Progenitor cell of endocrine pancreas (in vitro differentiated cells): Measurements from ENCODE around the gene CLIC5. TPM values are rescaled to one million over a fixed set of nuclear protein-coding genes. Genes with fewer than 3 reads are reported as not detected.
"Not testable (repeated sequence)": the region's sequence is repeated elsewhere in the genome, so short reads cannot be mapped to it uniquely, and the experiment has no call there.

Experiments
- DNase-seq: peaks from one replicate; pipeline ENCODE4 v3.0.0; 2021; ENCODE audit warnings: low spot score; ENCODE audit not compliant: unreplicated experiment
- H3K27ac Mint-ChIP-seq: 2 replicates; pipeline ENCODE4 v1.8.0; 2021; ENCODE audit warnings: mild to moderate bottlenecking, moderate library complexity, mixed read lengths
- H3K27me3 Mint-ChIP-seq: 2 replicates; pipeline ENCODE4 v1.8.0; 2021; ENCODE audit warnings: mixed read lengths
- H3K36me3 Mint-ChIP-seq: 2 replicates; pipeline ENCODE4 v1.8.0; 2022; ENCODE audit warnings: mixed read lengths; ENCODE audit not compliant: insufficient read depth
- H3K4me1 Mint-ChIP-seq: 2 replicates; pipeline ENCODE4 v1.8.0; 2021; ENCODE audit warnings: low read depth, mixed read lengths
- H3K4me3 Mint-ChIP-seq: 2 replicates; pipeline ENCODE4 v1.8.0; 2021; ENCODE audit warnings: low read depth, mild to moderate bottlenecking, moderate library complexity, mixed read lengths
- H3K9me3 Mint-ChIP-seq: 2 replicates; pipeline ENCODE4 v1.8.0; 2021; ENCODE audit warnings: low read depth, mixed read lengths
- total RNA-seq: library from RNA; stranded (reverse); gene quantifications from 2 replicates; pipeline ENCODE4 v1.2.1, GENCODE V29; 2021
- TF ChIP-seq, protein P1 (sequence below): fragments of 200-600 bp; sonication (generic); IDR thresholded peaks from one replicate; pipeline ENCODE4 v1.5.0; 2021; ENCODE audit warnings: antibody characterized with exemption, mild to moderate bottlenecking; ENCODE audit not compliant: unreplicated experiment

CLIC5 gene
- total RNA-seq, 1 donor from 2014 or later: 35.9 TPM

DNA sequence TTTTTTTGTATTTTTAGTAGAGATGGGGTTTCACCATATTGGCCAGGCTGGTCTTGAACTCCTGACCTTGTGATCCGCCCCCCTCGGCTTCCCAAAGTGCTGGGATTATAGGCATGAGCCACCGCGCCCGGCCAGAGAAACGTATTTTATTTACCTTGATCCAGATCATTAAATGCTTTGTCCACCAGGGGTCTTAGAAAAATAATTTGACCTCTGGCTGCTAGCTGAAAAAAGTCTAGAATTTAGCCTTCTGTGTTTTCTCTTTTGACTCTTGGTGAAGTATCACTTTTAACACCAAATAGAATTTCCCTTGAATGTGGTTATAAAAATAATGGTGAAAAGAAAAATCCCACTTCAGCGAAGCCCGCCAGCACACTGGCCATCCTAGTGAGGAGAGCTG, 89.2 kb downstream of the CLIC5 start:
- TF ChIP-seq, protein P1, sequence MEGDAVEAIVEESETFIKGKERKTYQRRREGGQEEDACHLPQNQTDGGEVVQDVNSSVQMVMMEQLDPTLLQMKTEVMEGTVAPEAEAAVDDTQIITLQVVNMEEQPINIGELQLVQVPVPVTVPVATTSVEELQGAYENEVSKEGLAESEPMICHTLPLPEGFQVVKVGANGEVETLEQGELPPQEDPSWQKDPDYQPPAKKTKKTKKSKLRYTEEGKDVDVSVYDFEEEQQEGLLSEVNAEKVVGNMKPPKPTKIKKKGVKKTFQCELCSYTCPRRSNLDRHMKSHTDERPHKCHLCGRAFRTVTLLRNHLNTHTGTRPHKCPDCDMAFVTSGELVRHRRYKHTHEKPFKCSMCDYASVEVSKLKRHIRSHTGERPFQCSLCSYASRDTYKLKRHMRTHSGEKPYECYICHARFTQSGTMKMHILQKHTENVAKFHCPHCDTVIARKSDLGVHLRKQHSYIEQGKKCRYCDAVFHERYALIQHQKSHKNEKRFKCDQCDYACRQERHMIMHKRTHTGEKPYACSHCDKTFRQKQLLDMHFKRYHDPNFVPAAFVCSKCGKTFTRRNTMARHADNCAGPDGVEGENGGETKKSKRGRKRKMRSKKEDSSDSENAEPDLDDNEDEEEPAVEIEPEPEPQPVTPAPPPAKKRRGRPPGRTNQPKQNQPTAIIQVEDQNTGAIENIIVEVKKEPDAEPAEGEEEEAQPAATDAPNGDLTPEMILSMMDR: peak; percentile 33
- not testable (repeated sequence) for H3K4me3 Mint-ChIP-seq, H3K27me3 Mint-ChIP-seq, DNase-seq, H3K36me3 Mint-ChIP-seq, H3K27ac Mint-ChIP-seq, H3K9me3 Mint-ChIP-seq
- peaks cover 14% of the 10 kb centered on the region for H3K4me1 Mint-ChIP-seq

DNA sequence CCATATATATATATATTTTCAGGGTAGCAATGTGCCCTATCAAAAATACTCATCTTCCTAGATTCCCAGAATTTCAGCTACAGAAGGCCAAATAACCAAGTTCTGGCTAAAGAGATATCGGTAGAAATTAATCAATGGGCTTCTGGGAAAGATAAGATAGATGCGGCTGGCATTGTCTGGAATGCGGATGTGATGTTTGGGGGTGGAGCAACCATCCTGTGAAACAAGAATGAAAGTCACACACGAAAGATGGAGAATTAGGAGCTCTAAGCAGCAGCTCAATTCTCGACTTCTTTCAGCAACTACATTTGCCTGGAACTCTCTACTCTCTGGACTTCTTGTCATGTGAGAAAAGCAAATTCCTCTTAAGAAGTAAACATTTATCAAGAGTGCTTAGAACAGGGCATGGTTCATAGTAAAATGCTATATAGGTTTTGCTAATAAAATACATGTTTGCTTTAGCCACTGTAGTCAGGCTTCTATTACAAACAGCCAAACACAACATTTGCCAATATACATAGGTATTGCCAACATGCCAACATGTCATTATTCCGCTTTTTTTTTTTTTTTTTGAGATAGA, 90.8 kb downstream of the CLIC5 start:
- Mint-ChIP-seq H3K4me1 (peaks cover 11% of the 10 kb centered on the region), H3K36me3 (no peaks in the 10 kb centered on the region), H3K9me3 (no peaks in the 10 kb centered on the region), H3K27me3 (no peaks in the 10 kb centered on the region), H3K27ac (no peak overlapping the region), H3K4me3 (no peak overlapping the region)
- DNase-seq: no peak
- TF ChIP-seq, protein P1: no peak

DNA sequence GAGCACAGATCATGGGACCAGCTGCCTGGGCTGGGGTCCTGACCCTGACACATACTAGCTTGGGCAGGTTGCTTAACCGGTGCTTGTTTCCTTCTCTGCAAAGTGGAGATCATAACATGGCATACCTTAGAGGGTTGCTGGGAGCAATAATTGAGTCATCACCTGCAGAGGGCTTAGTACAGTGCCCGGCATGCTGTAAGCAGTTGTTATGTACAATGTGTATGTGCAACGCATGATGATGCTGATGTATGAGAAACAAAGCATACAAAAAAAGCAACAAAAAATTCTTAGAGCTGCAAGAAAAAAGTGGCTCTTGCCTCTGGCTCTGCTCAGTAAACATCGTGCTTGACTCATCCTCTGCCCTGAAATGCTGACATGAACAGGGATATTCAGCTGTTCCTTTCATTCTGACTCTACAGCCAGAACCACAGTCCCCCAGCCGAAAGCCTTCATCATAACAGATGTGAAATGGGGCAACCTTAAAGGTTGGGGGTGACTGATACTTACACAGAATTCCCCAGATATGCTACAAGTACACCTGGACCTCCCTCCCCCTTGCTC, 91.7 kb downstream of the CLIC5 start:
- TF ChIP-seq, protein P1: no peak
- H3K4me1 Mint-ChIP-seq: peaks cover 13% of the 10 kb centered on the region
- no peak overlapping the region for H3K27ac Mint-ChIP-seq
- no peaks in the 10 kb centered on the region for H3K36me3 Mint-ChIP-seq
- DNase-seq: no peak
- no peak overlapping the region for H3K4me3 Mint-ChIP-seq
- no peaks in the 10 kb centered on the region for H3K9me3 Mint-ChIP-seq
- no peaks in the 10 kb centered on the region for H3K27me3 Mint-ChIP-seq

DNA sequence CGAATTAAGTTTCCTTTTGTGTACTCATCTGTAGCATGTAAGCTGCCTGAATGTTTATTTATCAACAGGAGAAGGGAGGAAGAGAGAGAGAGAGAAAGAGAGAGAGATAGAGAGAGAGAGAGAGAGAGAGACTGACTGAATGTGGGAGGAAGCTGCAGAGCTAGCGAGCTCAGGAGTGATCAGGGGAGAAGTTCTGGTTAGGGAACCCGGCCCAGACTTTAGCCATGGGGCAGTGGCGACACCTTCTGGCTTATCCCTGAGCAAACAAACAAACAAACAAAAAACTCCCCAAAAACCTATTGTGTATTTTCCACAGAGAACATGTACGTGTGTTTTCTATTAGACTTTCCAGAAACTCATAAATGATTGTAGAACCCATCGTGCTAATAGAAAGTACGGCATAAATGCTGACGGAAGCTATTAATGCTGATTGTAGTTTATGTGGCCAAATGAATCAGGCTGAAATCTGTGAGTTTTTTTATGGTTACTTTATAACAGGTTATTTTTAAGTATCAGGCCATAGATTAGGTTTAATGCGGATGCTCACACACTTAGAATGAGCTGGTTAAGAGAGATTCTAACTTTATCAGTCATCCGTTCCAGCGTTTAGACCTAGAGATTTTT, 92.8 kb downstream of the CLIC5 start:
- Mint-ChIP-seq H3K9me3 (no peaks in the 10 kb centered on the region), H3K27ac (no peak overlapping the region), H3K4me3 (no peak overlapping the region), H3K27me3 (no peaks in the 10 kb centered on the region), H3K4me1 (peaks cover 13% of the 10 kb centered on the region), H3K36me3 (no peaks in the 10 kb centered on the region)
- TF ChIP-seq, protein P1: peak; percentile 65
- peak; percentile 28 for DNase-seq

DNA sequence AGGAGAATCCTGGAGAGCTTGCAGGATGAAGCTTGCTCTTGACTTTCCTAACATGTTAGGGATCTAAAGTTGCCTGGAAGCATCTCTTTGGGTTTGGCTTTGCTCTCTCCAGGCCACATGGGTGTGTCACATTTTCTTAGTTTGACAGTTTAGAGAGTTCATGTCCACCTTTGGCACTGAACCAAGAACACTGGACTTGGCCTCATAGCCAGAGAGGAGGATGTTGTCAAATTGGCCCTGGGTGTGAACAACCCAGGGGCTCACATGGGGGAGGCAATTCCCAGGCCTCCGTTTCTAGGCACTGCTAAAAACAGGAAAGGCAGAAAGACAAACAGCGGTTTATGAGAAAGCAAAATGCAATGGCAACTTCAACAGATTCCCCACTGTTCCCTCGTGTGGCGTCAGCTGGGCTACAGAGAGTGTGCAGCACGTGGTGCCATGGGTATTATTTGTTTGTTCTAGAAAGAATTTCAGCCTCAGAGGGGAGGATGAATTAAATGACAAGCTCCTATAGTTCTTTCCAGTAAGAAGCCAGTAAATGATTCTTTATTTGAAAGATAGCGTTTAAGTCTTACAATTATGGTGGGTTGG, 93.9 kb downstream of the CLIC5 start:
- Mint-ChIP-seq H3K27me3 (no peaks in the 10 kb centered on the region), H3K9me3 (no peaks in the 10 kb centered on the region), H3K36me3 (no peaks in the 10 kb centered on the region), H3K4me1 (peaks cover 12% of the 10 kb centered on the region), H3K27ac (no peak overlapping the region), H3K4me3 (no peak overlapping the region)
- TF ChIP-seq, protein P1: no peak
- no peak for DNase-seq
